Skeletal muscle cell (primary cell): ENCODE results near the gene SMIM14.
"Not testable (repeated sequence)": the region's sequence is repeated elsewhere in the genome, so short reads cannot be mapped to it uniquely, and the experiment has no call there.

Experiments
- DNase-seq: peaks from one replicate; pipeline ENCODE4 v3.0.0-alpha.2; 2010; ENCODE audit warnings: low read depth
- H3K4me3 ChIP-seq: 2 replicates; pipeline ENCODE4 v1.5.1; 2011; ENCODE audit warnings: low read depth, mild to moderate bottlenecking, control low read depth, low read length, moderate library complexity

Gene SMIM14

DNA sequence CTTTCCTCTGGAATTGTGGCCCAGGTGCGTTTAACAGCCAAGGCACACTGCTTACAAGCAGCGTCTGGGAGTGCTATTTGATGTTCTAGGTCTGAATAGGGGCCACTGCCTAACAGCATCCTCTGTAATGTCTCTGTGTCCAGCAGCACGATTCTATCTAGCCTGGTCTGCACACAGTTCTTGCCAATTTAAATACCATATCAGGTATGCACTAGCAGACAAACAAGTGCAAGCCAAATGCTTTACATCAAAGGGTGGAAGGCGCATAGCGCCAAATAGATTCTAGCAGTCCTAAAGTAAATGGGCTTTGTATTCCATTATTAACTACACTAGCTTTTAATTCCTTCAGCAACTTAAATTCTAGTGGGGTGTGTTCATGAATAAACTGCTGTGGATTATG, 95.6 kb downstream of the SMIM14 start:
- H3K4me3 ChIP-seq: no peak overlapping the region

DNA sequence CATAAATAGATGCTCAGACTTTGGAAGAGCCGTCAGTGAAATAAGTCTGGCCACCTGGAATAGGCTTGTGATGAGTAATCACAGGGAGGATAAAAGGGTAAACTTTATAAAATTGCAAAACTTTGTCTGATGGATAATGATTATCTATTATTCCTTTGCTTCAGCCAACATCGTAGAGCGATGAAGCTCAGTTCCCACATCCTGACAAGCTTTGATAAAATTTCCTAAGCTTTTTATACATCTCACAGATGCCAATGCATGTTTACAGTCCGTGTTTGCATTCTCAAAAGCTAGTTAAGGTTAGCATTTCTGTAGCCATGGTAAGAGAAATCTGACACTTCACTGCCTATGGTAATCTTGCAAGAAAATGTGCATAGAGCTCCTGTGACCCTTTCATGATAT, 96.1 kb downstream of the SMIM14 start:
- no peak for DNase-seq
- H3K4me3 ChIP-seq: no peak overlapping the region

More for the DNA sequence above, 95.6 kb downstream of the SMIM14 start:
- no peak for DNase-seq

DNA sequence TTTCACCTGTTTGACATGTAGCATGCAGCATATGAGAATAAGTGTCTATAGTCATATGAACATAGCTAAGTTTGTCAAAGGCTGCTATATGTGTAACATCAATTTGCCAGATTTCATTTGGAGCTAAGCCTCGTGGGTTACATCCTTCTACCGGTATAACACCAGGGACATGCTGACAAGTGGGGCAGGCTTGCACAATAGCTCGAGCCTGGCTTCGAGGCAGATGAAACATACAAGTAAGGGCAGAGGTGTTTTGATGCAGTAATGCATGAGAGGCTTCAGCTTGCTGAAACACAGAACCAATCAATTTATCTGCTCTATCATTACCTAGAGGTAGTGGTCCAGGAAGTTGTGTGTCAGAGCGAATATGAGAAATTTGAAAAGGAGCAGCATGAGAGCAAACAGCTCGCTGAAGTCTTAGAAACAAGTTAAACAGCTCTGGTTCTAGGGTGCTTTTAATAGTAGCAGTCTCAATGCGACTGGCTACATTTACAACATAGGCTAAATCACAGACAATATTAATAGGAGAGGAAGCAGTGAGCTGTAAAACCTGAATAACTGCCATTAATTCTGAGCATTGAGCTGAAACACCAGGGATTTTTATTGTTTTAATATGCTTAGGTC, 96.6 kb downstream of the SMIM14 start:
- DNase-seq: no peak

DNA sequence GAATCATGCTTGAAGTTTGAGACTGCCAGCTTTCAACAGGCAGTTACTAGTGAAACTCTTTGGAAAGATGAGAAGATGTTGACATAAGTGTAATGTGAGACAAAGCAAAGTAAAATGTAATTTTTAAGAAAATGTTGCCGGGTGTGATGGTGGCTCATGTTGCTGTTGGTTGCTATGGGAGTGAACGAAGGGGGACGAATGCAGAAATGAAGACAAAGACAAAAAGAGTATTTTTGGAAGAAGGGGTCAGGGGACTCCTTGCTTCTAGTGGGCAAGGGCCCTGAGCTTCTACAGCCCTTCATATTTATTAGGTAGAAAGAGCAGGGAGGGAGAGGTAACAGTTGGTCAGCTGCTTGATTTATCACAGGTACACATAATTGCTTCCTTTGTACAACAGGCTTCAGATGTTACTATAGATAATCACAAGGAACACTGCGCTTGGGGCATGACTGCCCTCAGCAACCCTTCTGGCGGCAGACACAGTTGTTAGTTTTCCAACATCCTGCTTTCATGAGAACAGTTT, 99.5 kb downstream of the SMIM14 start:
- no peak overlapping the region for H3K4me3 ChIP-seq
- DNase-seq: no peak

More for the DNA sequence above, 96.6 kb downstream of the SMIM14 start:
- H3K4me3 ChIP-seq: no peak overlapping the region

DNA sequence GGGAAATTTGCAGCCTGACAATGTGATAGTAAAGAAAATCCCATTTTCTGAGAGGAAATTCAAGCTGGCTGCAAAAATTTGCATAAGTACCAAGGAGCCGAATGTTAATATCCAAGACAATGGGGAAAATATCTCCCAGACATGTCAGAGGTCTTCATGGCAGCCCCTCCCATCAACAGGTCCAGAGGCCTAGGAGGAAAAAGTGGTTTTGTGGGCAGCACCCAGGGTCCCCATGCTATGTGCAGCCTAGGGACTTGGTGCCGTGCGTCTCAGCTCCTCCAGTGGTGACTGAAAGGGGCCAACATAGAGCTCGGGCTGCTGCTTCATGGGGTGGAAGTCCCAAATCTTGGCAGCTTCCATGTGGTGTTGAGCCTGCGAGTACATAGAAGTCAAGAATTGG, 105.1 kb downstream of the SMIM14 start:
- no peak overlapping the region for H3K4me3 ChIP-seq
- no peak for DNase-seq

DNA sequence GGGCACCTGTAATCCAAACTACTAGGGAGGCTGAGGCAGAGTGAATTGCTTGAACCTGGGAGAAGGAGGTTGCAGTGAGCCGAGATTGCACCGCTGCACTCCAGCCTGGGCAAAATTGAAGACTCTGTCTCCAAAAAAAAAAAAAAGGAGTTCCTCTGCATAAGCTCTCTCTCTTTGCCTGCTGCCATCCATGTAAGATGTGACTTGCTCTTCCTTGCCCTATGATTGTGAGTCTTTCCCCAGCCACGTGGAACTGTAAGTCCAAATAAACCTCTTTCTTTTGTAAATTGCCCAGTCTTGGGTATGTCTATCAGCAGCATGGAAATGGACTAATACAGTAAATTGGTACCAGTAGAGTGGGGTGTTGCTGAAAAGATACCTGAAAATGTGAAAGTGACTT, 106.4 kb downstream of the SMIM14 start:
- DNase-seq, H3K4me3 ChIP-seq: not testable (repeated sequence)

DNA sequence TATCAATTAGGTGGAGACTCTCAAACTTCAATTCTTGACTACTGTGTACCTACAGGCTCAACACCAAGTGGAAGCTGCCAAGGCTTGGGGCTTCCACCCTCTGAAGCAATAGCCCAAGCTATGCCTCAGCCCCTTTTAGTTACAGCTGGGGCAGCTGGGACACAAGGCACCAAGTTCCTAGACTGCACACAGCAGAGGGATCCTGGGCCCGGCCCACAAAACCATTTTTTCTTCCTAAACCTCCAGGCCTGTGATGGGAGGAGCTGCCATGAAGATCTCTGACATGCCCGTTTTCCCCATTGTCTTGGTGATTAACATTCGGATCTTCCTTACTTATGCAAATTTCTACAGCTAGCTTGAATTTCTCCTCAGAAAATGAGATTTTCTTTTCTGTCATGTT, 108.0 kb downstream of the SMIM14 start:
- DNase-seq: no peak
- H3K4me3 ChIP-seq: no peak overlapping the region

DNA sequence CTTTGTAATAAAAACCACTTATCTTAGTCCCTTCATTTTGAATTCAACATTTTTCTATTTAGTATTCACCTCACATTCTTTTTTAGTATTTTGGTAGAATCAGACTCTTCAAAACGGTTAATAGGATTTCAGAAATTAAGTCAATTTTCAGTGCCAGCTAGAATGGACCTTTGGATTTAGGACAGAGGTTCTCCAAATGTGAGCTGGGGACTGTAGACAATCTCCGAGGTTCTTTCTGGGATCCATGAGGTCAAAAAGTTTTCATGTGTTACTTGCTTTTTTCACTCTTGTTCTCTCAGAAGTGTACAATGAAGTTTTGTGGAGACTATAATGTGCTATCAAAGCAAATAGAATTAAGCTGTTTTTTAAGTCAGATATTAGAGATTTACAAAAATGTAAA, 109.1 kb downstream of the SMIM14 start:
- no peak for DNase-seq
- H3K4me3 ChIP-seq: no peak overlapping the region

DNA sequence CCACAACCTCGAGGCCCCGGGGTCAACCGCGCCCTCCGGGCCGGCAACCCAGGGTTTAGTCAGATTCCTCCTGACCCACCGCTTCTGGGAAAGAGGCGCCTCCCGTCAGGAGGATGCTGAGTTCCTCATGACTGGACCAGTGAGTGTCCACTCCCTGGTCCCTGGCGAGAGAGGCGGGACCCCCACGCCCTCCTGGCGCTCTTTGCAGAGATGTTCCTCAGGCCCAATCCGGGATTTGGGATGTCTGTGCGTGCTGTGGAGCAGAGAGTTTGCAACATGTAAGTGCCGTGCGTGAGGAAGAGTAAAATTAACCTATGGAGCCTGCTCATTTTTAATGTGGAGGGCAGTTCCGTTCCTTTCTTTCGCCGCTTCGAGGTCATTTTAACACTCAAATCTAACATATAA, 110.6 kb downstream of the SMIM14 start:
- no peak for DNase-seq
- H3K4me3 ChIP-seq: peak overlapping the region; percentile 97

DNA sequence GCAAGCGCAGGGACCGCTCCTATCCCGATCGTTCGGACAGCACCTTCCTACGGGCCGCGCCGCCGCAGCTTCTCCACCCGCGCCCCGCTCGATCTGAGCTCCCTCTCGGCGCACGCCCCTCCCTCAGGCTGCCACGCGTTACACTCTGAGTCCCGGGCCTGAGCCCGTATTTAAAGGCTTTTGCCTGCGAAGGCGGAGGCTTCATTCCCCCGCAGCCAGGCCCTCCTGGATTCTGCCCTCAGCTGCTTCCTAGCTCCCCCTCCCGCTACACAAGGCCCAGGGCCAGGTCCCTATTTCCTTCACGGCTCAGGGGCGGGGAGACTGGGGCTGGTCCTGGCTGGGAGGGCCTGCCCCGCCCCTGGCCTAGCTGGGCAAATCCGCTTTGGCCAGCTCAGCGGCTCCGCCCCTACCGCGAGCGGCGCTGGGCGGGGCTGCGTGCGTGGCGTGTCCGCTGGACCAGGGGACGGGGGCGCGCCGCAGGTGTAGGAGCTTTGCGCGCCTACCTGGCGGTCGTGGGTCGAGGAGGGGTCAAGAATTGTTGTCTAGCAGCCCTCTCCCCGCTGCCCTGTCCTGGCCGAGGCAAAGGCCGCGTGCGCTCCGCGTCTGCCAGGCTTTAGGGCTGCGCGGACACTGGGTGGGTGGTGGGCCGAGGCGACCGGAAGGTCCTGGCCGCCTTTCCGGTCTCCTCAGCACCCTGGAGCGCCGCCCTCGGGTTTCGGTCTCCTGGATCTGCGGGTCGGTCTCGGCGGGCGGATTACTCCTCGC, 111.2 kb downstream of the SMIM14 start, which contains the start of gene UGDH:
UGDH (minus strand) TSS at position 144 of the 765 bp plus-strand sequence. CDS start 5,927 bp downstream, outside the sequence.
- peak; percentile 97 for DNase-seq
- peak within 1 kb of the TSS; percentile 97 for H3K4me3 ChIP-seq

DNA sequence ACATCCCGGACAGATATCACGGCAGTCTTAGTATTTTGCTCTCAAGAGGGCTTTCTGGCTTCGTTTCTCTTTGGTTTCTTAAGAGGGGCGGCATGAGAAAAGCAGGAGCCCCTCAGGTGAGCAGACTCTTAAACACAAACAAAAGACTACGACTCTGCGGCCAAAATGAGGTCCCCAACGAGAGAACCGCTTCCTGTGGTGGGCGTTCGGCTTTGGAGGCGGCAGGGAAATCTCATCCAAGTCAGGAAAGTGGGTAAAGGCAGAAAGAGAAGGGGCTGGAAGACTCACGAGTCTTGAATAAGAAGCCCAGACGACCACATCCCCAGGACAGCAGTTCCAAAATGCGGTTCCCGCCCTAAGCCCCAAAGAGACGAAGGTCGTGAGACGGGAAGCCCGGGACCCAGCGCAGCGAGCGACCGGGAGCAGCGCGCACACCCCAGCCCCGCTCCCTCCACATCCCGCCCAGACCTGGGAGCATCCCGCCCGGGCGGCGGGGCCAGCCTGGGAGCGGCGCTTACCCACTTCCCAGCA, 111.8 kb downstream of the SMIM14 start:
- peak overlapping the region; percentile 97 for H3K4me3 ChIP-seq
- no peak for DNase-seq

DNA sequence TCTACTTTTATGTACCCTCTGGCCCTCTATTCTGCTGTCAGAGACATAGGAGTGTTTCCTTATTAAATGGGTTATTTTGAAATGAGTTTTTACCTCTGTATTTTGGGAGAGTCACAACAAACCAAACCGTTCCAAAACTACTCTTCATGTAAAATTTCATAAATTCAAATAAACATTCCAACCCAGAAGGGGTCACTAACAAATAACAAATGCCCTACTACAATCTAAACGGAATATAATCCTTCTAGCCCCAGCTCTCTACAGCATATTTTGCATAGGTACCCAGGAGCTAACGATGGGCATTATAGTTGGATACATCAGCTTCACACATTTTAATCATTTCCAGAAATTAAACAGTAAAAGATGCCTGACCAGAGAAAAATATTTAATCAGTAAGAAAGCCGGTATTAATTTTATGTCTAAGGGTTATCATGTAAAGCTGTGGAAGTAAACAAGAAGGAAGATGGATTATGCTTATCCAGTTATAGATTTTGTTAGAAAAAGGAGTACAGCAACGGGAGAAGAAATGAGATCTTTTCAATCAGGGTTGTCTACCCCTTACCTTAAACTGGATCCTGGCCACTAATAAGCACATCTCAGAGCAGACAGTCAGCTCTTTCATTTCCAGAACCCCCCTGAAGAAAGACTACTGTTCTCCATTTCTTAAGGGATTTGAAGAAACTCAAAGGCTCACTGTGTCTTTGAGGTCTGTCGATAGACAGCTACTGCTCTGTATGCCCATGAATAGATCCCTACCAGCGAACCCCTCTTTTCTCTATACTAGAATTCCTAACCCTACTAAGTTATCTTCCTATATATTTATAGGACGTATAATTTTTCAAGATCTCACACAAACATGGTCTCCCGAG, 112.6 kb downstream of the SMIM14 start:
- no peak for DNase-seq
- peak overlapping the region; percentile 97 for H3K4me3 ChIP-seq

DNA sequence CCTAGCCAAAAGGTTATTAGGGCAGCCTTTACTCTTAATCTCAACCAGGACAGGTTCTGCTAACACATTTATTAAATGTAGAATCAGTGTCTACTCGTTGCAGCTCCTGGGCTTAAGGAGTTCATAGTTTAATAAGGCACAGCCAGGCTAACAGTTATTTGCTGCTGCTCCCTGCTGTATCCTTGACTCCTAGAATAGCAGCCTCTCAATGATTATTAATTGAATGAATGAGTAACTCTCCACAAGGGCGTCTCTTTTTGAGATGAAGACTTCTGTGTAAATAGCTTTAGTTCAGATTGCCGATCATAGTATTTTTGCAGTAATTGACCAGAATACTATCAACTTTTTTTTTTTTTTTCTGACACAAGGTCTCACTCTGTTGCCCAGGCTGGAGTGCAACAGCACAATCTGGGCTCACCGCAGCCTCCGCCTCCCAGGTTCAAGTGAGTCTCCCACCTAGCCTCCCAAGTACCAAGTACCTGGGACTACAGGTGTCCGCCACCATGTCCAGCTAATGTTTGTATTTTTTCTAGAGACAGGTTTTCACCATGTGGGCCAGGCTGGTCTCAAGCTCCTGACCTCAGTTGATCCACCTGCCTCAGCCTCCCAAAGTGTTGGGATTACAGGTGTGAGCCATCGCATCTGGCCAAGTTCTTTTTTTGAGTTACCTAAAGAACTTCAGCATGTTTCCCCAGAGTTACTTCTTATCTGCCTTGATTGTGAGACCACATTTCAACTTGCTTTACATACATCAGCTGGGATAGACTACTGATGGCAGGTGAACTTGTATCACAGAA, 114.3 kb downstream of the SMIM14 start:
- no peak for DNase-seq
- H3K4me3 ChIP-seq: no peak overlapping the region

DNA sequence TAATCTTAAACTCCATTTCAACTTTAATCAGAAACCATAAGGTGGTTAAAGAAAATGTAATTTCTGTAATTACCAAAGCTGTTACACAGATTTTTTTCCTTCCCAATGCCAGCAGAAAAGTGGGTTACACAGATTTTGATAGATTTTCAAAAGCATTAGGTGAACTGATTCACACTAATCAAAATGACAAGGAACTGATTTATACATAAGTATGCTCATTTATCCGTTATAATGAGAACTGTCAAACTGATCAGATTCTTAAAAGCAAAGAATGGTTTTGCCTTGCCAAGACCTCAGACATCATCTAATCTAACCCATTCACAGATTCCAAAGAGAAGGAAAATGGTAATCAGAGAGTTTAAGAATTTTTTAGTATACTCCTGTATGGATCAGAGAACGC, 116.6 kb downstream of the SMIM14 start:
- H3K4me3 ChIP-seq: no peak overlapping the region
- no peak for DNase-seq

DNA sequence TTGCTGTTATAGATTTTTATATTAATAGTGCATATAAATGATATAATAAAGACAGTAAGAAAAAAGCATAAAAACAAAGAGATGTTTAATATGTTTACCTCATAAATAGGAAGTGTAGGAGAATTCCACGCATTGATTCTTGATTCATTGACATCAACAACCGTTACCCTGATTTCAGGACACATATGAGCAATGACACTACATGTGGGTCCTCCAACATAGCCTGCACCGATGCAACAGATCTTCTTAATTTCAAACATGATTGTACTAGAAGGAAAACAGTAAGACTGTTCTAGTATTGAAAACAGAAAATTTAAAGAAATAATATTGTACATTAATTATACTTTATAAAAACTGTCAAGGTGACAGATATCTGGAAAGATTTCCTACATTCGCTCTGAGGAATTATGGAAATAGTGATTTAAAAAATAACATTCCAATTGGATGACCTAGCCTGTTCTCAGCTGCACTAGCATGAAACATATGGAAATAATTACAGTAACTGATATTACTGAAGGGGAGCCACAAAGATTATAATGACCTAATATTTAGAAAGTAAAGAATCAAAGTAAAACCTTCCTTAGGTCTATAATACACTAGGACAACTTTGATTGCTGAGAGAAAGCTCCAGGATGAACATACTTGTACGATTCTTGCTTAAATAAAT, 117.3 kb downstream of the SMIM14 start:
- no peak overlapping the region for H3K4me3 ChIP-seq
- no peak for DNase-seq

DNA sequence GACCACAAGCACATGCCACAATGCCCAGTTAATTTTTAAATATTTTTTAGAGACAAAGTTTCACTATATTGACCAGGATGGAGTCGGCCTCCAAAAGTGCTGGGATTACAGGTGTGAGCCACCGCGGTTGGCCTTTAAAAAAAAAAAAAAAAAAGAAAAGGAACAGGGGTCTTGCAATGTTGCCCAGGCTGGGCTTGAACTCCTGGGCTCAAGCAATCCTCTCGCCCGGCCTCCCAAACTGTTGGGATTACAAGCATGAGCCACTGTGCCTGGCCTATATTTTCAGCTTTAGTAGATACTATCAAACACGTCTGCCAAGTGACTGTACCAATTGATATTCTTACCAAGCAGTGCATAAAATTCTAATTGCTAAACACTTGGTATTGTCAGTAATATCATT, 120.2 kb downstream of the SMIM14 start:
- no peak overlapping the region for H3K4me3 ChIP-seq
- DNase-seq: no peak

DNA sequence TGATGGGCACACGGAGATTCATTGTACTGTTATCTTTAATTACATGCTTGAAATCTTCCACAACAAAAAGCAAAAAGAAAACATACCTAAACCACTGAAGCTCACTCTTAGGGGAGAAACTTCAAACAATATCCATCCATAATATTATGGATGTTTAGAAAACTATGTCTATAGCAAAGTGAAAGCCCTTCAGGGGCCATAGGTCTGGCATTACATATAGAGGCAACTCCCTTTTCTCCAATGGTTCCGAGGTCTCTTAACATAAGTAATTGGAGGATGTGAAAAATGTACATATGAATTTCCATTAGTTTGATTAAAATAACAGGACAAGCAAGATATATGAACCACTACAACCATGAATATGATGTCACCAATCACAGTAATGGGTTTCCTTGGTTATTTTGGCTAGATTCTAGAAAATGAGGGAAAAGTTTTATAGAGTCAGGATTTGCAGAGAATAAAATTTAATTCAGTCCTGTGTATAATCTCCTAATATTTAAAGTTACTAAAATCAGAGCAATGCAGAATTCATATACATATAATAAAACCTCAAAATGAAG, 122.2 kb downstream of the SMIM14 start:
- DNase-seq: no peak
- H3K4me3 ChIP-seq: no peak overlapping the region
